ENCODE data around the gene SSH2.

SSH2 gene

DNA sequence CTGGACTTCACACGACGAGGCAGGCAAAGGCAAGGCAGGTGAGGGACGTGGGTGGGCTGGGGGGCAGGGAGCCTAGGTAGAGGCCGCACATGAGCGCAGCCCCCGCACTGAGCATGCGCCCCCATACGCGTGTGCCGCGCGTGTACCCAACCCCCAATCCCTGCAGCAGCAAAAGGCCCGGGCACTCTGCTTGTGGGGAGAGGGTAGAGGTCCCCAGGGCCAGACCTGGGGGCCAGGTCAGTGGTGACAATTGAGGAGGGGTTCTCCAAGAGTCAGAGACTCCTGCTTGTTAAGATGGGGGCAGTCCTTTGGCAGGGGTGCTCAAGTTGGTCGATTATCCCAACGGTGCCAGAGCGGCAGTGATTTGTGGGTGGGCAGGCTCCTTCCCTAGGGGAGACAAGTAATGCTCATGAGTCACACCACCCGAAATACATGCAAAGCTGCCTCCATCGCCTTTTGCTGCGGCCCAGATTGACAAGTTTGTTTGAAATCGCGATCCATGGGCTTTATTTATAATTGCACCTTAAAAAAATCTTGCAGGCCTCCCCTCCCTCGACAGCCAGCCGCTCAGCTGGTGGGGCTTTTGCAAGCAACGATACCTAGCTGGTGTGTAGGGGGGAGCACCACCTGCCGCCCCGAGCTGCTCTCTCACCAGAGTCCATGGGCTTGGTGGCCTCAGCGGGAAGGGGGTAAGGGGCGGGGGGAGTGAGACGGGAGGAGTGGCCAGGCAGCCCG lies 339.4 kb downstream of the SSH2 start:
- peaks cover 46% of the 10 kb centered on the region for H4K20me1 ChIP-seq (ENCODE audit: insufficient read depth, low read length)
- peak overlapping the region; percentile 44 to 74; a peak in 3 of 4 replicates for H3K4me3 ChIP-seq (ENCODE audit: low read depth in 1 of 2, low read length in 2 of 2)
- peak overlapping the region; percentile 83 for H3K9ac ChIP-seq (ENCODE audit: low read depth, low read length)
- H2AFZ ChIP-seq (ENCODE audit: low read depth, low read length) = peak overlapping the region; percentile 99
- TF ChIP-seq EZH2 (IDR thresholded peaks at IDR 0.05; ENCODE audit: borderline replicate concordance, low read depth, low read length, severe bottlenecking) = no peak
- TF ChIP-seq, protein P1, sequence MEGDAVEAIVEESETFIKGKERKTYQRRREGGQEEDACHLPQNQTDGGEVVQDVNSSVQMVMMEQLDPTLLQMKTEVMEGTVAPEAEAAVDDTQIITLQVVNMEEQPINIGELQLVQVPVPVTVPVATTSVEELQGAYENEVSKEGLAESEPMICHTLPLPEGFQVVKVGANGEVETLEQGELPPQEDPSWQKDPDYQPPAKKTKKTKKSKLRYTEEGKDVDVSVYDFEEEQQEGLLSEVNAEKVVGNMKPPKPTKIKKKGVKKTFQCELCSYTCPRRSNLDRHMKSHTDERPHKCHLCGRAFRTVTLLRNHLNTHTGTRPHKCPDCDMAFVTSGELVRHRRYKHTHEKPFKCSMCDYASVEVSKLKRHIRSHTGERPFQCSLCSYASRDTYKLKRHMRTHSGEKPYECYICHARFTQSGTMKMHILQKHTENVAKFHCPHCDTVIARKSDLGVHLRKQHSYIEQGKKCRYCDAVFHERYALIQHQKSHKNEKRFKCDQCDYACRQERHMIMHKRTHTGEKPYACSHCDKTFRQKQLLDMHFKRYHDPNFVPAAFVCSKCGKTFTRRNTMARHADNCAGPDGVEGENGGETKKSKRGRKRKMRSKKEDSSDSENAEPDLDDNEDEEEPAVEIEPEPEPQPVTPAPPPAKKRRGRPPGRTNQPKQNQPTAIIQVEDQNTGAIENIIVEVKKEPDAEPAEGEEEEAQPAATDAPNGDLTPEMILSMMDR (IDR thresholded peaks at IDR 0.05; ENCODE audit: borderline replicate concordance, extremely low read depth, low read length, poor library complexity, severe bottlenecking) = no peak
- peaks cover 77% of the 10 kb centered on the region for H3K4me1 ChIP-seq (ENCODE audit: insufficient read depth, low read length)
- no peaks in the 10 kb centered on the region for H3K36me3 ChIP-seq (ENCODE audit: insufficient read depth, low read length)
- H3K9me3 ChIP-seq (ENCODE audit: insufficient read depth, low read length, severe bottlenecking) = no peaks in the 10 kb centered on the region
- H3K27me3 ChIP-seq (ENCODE audit: insufficient read depth, low read length, poor library complexity) = peaks cover 6% of the 10 kb centered on the region
- peak overlapping the region; percentile 90 for H3K4me2 ChIP-seq (ENCODE audit: insufficient read depth, low read length)
- DNase-seq = no peak
- ATAC-seq (ENCODE audit: insufficient read depth, low read depth) = no peak
- peak overlapping the region; percentile 81 for H3K27ac ChIP-seq (ENCODE audit: low read length)
- peaks cover 48% of the 10 kb centered on the region for H3K79me2 ChIP-seq (ENCODE audit: insufficient read depth, low read length)

DNA sequence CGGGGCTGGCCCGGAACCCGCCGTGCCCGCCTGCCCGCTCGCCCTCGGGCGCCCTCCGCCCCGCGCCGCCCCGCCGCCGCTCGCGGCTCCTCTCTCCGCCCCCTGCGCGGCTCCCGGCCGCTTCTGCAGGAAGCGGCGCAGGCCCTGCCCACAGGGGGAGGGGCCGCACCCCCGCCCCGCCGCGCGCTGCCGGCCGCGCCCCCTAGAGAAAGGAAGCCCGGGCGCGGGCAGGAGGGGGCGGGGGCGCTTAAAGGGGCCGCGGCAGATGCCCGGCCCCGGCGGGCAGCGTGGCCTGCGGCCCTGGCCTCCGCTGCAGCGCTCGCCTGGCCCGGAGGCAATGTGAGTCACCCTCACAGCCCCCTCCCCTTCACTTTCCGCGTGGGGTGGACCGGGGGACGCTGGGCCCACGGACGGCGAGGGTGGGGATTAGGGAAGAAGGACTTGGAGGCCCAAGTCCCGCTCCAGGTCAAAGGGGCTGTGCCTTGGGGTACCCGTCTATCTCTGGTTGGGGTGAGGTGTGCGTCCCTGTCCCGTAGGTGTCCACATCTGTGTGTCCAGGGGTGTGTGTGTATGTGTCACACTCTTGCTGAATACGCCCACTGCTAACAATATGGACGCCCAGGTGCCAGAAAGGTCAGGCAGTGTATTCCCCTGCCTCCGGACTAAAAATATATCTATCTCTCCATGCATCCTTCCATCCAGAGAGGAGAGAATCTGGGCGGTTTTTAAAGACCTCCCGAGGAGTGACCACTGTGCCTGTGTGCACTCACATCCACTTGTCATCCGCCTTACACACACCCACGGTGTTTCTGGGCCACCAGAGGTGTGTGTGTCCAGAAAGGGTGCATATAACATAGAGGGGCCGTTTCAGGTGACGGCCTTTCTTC lies 340.3 kb downstream of the SSH2 start, which contains the start of gene GIT1:
Gene GIT1 (minus strand): TSS at position 125 of the 887 bp plus-strand sequence. CDS start 270 bp downstream, outside the sequence.
- H3K4me2 ChIP-seq (ENCODE audit: insufficient read depth, low read length) = peak within 1 kb of the TSS; percentile 97
- H4K20me1 ChIP-seq (ENCODE audit: insufficient read depth, low read length) = peaks cover 46% of the 10 kb centered on the region
- no peaks in the 10 kb centered on the region for H3K36me3 ChIP-seq (ENCODE audit: insufficient read depth, low read length)
- TF ChIP-seq, protein P1 (IDR thresholded peaks at IDR 0.05; ENCODE audit: borderline replicate concordance, extremely low read depth, low read length, poor library complexity, severe bottlenecking) = no peak
- no peak for TF ChIP-seq EZH2 (IDR thresholded peaks at IDR 0.05; ENCODE audit: borderline replicate concordance, low read depth, low read length, severe bottlenecking)
- no peaks in the 10 kb centered on the region for H3K9me3 ChIP-seq (ENCODE audit: insufficient read depth, low read length, severe bottlenecking)
- peaks cover 79% of the 10 kb centered on the region for H3K4me1 ChIP-seq (ENCODE audit: insufficient read depth, low read length)
- DNase-seq = peak; percentile 87
- H3K4me3 ChIP-seq (ENCODE audit: low read depth in 1 of 2, low read length in 2 of 2) = peak within 1 kb of the TSS; percentile 74 to 76
- peaks cover 54% of the 10 kb centered on the region for H3K79me2 ChIP-seq (ENCODE audit: insufficient read depth, low read length)
- H3K27me3 ChIP-seq (ENCODE audit: insufficient read depth, low read length, poor library complexity) = peaks cover 6% of the 10 kb centered on the region
- ATAC-seq (ENCODE audit: insufficient read depth, low read depth) = peak; percentile 70
- peak within 1 kb of the TSS; percentile 83 for H3K9ac ChIP-seq (ENCODE audit: low read depth, low read length)
- peak within 1 kb of the TSS; percentile 99 for H2AFZ ChIP-seq (ENCODE audit: low read depth, low read length)
- peak within 1 kb of the TSS; percentile 81 for H3K27ac ChIP-seq (ENCODE audit: low read length)

DNA sequence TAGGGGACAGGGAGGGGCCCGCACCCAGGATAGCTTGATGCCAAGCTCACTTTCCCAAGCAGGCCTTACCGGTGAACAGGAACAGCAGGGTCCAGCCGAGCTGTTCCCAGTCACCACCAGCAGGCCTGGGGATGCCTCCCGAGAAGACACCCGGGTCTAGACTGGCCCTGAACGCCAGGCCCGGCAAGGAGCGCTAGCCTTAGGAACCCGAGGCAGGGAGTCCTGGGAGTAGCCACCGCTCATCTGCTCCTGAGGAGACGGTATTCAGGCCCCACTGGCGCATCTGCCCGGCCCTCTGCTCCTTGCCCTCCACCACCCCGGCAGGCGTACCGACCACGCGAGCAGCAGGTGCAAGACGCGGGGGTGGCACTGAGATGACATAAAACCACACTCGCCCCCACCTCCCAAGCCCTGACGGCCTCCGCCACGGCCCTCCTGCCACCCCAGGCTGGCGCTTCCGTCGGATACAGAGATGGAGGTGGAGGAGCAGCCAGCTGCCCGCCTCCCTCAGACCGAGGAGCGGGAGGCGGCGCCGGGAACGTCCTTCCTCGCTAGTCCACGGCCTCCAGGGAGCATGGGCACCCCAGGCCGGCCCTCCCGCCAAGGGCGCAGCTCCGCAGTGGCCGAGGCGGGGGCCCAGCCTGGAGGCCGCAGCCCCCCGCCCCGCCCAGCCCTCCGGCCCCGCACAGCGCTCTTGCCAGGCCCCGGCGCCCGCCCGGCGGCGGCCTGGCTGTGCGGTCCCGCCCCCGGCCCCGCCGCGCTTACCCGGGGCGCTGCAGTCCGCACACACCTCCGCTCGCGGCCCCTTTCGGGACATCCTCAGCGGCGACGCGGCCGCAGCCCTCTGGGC lies 341.2 kb downstream of the SSH2 start:
- peak; percentile 45 for ATAC-seq (ENCODE audit: insufficient read depth, low read depth)

More for the DNA sequence above, 341.2 kb downstream of the SSH2 start:
- Histone ChIP-seq H3K4me1 (ENCODE audit: insufficient read depth, low read length) (peaks cover 69% of the 10 kb centered on the region), H3K36me3 (ENCODE audit: insufficient read depth, low read length) (0 out of 2 replicates have a peak, but pooled peaks cover 3% of the 10 kb centered on the region), H3K79me2 (ENCODE audit: insufficient read depth, low read length) (peaks cover 64% of the 10 kb centered on the region), H3K9ac (ENCODE audit: low read depth, low read length) (peak overlapping the region; percentile 72), H2AFZ (ENCODE audit: low read depth, low read length) (peak overlapping the region; percentile 63), H3K4me3 (ENCODE audit: low read depth in 1 of 2, low read length in 2 of 2) (peak overlapping the region; percentile 74 to 76), H4K20me1 (ENCODE audit: insufficient read depth, low read length) (peaks cover 49% of the 10 kb centered on the region), H3K9me3 (ENCODE audit: insufficient read depth, low read length, severe bottlenecking) (no peaks in the 10 kb centered on the region), H3K27ac (ENCODE audit: low read length) (peak overlapping the region; percentile 50), H3K27me3 (ENCODE audit: insufficient read depth, low read length, poor library complexity) (peaks cover 4% of the 10 kb centered on the region), H3K4me2 (ENCODE audit: insufficient read depth, low read length) (peak overlapping the region; percentile 97)
- TF ChIP-seq, protein P1 (IDR thresholded peaks at IDR 0.05; ENCODE audit: borderline replicate concordance, extremely low read depth, low read length, poor library complexity, severe bottlenecking) = no peak
- no peak for TF ChIP-seq EZH2 (IDR thresholded peaks at IDR 0.05; ENCODE audit: borderline replicate concordance, low read depth, low read length, severe bottlenecking)
- DNase-seq = peak; percentile 78
